Activated CD4-positive, alpha-beta T cell treated with anti-CD3 and anti-CD28 coated beads for 1 hour (primary cell): ENCODE results near the gene WFDC5.
"Not testable (repeated sequence)": the region's sequence is repeated elsewhere in the genome, so short reads cannot be mapped to it uniquely, and the experiment has no call there.

ENCODE experiments used
- DNase-seq: peaks from one replicate; pipeline ENCODE4 v3.0.0-alpha.2; 2020

Gene WFDC5, protein sequence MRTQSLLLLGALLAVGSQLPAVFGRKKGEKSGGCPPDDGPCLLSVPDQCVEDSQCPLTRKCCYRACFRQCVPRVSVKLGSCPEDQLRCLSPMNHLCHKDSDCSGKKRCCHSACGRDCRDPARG

DNA sequence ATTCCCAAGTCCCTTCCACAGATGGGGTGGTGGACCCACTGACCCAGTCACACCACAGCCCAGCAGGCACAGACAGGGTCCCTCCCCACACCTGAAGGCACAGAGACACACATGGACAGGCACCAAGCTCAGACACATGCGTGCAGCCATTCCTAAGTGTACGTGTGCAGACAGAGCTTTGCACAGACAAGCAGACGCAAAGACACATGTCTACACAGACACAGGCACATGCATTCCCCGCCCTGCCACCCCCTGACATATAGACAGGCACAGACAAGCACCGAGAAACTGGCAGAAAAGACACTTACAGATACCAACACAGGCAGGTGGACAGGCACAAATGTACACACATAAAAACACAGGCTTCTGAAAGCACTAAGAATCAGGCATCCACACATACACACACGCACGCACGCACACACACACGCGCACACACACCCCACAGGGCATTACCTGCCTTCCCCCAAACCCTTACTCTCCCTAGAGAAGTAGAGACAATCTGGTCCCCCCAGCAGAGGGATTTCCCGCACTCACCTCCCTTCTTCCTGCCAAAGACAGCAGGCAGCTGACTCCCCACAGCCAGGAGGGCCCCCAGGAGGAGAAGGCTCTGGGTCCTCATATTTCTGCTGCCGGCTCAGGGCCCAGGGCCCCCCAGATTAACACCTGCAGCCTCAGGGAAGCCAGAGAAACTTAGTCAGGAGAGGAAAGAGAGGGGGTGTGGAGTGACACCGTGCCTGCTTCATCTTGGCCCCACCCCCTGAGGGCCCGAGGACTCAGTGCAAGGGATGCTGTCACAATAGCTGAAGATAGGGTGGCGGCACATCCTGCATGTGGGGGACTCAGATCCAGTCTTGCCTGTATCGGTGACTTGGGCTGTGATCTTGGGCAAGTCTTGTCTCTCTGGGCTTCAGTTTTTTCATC lies at the start of gene WFDC5:
Gene WFDC5, minus strand, starts transcription at position 710 of the 921 bp plus-strand sequence. Its CDS starts 91 bp downstream, at position 619.
- no peak for DNase-seq

GRCh38 chr20:45163083-45163803 lies 48.3 kb upstream of the WFDC5 start:
- DNase-seq, result no peak

DNA sequence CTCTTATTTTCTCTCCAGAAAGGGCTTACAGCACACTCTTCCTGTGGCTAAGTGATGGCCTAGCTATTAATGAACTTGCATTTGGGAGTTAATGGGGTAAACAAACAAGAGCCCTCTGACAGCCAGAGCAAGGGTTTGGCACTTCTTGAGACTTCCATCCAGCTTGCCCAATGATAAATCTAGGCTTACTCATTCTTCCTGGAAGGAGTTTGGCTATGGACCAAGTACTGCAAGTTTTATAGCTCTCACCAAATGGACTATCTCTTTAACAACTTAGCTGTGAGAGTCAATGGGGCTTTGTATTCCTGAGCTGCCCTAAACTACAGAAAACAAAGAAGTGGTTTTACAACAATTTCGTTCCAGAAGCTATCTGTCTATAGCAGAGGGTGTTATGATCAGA lies 43.0 kb upstream of the WFDC5 start:
- no peak for DNase-seq

DNA sequence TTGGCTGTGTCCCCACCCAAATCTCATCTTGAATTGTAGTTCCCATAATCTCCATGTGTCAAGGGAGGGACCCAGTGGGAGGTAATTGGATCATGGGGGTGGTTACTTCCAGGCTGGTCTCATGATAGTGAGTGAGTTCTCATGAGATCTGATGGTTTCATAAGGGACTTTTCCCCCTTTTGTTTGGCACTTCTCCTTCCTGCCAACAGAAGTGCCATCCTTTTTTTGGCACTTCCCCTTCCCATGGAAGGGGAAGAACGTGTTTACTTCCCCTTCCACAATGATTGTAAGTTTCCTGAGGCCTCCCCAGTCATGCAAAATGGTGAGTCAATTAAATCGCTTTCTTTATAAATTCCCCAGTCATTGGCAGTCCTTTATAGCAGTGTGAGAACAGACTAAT lies 41.7 kb upstream of the WFDC5 start:
- no peak for DNase-seq

GRCh38 chr20:45154794-45155193 lies 39.8 kb upstream of the WFDC5 start:
- DNase-seq, result not testable (repeated sequence)

DNA sequence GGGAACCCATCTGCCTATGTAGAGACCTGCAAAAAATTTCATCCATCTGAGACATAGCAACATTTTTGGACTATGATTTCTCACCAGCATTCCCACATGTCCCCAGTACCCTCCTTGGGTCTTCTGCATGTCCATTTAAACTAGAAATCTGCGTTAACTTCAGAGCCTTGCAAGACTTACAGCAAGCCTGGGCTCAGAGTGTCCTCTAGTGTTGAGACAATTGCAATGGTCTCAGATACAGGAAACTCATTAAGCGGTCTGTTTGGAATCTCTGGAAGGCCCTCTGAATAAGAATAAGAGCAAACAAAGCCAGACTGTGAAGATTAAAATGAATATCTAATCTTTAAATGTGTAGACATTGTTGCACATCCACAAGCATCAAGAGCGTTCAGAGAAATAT lies 39.2 kb upstream of the WFDC5 start:
- no peak for DNase-seq

- DNase-seq, result no peak
Measured at GRCh38 chr20:45153752-45154151, 38.8 kb upstream of the WFDC5 start.

DNA sequence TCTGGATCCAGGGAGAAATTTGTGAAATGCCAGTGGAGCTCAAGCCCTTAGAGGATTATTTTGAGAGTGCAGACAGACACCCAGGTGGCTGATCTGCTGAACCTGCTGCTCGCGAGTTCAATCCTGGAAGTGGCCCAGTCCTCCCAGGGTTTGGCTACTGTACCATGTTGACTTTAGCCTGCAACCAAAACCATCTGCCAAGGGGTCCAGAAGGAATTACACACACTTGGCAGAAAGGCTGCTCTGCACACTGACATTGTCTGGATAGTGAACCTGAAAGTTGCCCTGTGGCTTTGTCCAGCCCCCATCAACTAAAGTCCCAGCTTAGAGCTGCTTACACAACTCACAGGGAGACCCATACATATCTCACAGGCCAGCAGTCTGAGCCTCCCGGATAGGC lies 38.2 kb upstream of the WFDC5 start:
- DNase-seq, result no peak

DNA sequence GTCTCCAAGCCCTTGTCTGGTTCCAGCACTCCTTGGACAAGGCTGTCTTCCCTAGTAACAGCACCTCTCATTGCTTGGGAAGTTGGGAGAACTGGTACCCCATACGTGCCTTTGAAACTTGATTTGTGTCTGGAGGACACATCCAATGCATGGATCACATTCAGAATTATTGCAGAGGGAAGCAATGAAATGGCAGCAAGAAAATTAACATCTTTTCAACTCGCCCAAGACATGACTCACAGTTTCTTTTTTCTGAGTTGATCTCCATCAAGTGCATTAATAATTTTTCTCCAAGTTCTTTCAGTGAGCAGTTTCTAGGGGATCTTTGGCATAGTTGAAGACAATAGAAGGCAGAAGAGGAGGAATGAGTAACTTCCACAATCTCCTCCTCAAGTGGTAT lies 37.4 kb upstream of the WFDC5 start:
- no peak for DNase-seq

GRCh38 chr20:45149062-45149461 lies 34.1 kb upstream of the WFDC5 start:
- no peak for DNase-seq

DNA sequence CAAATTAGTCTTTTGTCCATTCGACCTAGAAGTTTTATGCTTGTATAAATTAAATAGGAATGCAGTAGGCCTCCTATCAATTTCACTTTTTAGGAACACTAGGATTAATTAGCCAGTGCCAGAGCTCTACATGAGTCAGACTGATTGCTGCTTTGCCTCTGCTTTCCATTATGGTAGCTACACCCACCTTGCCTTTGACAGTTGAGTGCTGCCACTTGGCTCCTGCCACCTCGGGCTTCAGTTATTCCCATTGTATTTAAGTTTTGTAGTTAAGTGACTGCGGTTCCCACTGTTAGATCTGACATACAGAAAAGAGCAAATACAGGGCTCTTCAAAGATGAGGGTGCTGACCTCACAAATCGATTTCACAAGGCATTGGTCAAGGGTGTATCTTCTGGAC lies 25.9 kb upstream of the WFDC5 start:
- no peak for DNase-seq

GRCh38 chr20:45139733-45140375 lies 24.9 kb upstream of the WFDC5 start:
- DNase-seq, result not testable (repeated sequence)

GRCh38 chr20:45138561-45139300 lies 23.8 kb upstream of the WFDC5 start:
- no peak for DNase-seq

GRCh38 chr20:45136911-45137310 lies 21.9 kb upstream of the WFDC5 start:
- DNase-seq, result no peak

GRCh38 chr20:45128099-45128498 lies 13.1 kb upstream of the WFDC5 start:
- DNase-seq, result no peak

GRCh38 chr20:45124365-45124764 lies 9.4 kb upstream of the WFDC5 start, which contains the start of gene WFDC12:
Gene WFDC12, minus strand, starts transcription at chr20:45124465. Its CDS starts 18 bp downstream, at chr20:45124447.
- DNase-seq, result no peak

GRCh38 chr20:45121388-45121787 lies 6.4 kb upstream of the WFDC5 start:
- no peak for DNase-seq

DNA sequence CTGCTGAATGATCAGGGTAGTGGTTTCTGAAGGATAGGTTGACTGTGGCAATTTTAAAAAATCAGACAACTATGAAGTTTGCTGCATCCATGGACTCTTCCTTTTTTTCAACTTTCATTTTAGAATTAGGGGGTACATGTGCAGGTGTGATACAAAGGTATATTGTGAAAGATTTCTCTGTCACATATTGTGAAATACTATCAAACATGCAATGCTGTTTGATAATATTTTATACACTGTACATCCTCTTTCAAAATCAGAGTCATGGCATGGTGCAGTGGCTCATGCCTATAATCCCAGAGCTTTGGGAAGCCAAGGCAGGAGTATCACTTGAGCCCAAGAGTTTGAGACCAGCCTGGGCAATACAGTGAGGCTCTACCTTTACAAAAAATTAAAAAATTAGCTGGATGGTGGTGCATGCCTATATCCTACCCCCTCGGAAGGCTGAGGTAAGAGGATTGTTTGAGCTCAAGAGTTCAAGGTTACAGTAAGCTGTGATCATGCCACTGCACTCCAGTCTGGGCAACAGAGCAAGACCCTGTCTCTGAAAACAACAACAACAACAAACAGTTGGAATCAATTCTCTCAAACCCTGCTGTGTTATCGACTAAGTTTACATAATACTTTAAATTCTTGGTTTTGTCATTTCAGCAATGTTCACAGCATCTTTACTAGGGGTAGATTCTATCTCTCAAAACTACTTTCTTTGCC lies 4.7 kb upstream of the WFDC5 start:
- DNase-seq, result no peak

DNA sequence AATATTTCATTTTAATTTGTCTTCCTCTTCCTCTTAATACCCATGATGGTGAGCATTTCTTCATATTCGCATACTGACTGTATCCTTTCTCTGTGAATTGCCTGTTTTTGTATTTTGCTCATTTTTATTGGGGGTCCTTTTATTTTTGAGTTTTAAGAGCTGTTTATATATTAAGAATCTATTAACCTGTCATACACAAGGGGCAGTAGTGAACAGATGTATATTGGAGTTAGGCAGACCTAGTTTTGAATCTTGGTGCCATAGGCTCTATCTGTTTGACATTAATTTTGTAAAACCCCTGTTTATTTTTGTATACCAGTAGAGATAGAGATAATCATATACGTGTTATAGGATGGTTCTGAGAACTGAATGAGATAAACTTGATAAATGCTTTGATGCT lies 3.1 kb upstream of the WFDC5 start:
- DNase-seq, result no peak

DNA sequence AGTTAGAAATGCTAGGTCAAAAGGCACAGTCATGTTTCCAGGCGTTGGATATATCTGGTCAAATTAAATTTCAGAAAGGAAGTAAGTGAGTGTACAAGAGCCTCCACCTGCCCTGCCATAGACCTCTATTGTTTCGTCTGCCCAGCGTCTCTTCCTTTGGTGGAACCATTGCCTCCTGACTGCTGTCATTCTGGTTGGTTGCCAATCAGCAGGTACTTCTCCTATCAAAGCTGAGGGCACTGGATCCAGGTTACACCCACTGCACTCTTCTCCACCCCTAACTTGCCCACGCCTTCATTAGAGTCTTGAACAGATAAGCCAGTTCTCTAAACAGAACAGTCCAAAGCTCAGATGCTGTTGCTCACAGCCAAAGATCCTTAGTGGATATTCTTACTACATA lies 2.6 kb upstream of the WFDC5 start:
- DNase-seq, result no peak

DNA sequence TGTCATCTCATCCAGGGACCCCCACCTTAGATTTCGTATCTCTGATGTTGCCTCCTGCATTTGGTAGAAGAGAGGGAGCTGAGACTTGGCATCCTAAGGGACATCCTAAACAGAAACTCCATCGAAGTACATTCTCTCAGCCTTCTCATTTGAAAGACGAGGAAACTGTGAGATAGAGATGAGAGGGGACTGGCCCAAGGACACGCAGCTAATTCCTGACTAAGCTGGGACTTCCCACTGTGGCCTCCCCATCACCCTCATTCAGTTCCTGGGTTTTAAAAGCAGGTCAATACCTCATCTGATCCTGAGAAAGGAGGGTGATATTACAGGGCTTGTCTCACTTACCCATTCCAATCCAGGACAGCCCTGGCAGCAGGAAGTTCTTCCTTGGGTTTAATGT lies 855 bp upstream of the WFDC5 start:
- DNase-seq, result no peak

GRCh38 chr20:45115386-45115774 lies 406 bp upstream of the WFDC5 start:
- DNase-seq, result no peak
